Measurements from ENCODE around the gene C19orf25. TPM values are rescaled to one million over a fixed set of nuclear protein-coding genes. Genes with fewer than 3 reads are reported as not detected.

Gene C19orf25
- total RNA-seq, 6 experiments from 2014 or later = 12.2 to 32.7 (median 15.3) TPM

GRCh38 chr19:1507763-1508506 is 28.9 kb upstream of the C19orf25 start:
- no peaks in the 10 kb centered on the region for H3K27me3 ChIP-seq
- ATAC-seq = peak; percentile 83 to 91 (median 85)
- H3K4me3 ChIP-seq = peak overlapping the region; percentile 31 to 50 (median 45)
- peak overlapping the region in 2 of 3 donors; percentile 47 to 57 for H3K27ac ChIP-seq
- intact Hi-C loops (cut with DNase I) = loop anchor here in 1 of 2 donors (10.0 kb wide), 1 partner anchor 223 kb away; the partner anchor contains the start of gene EFNA2
- under 1% methylated on average over 24 of the region's 46 CpGs for WGBS (ENCODE audit: insufficient coverage, low coverage, low lambda C conversion rate, missing lambda C conversion rate)
- TF ChIP-seq, protein P1, sequence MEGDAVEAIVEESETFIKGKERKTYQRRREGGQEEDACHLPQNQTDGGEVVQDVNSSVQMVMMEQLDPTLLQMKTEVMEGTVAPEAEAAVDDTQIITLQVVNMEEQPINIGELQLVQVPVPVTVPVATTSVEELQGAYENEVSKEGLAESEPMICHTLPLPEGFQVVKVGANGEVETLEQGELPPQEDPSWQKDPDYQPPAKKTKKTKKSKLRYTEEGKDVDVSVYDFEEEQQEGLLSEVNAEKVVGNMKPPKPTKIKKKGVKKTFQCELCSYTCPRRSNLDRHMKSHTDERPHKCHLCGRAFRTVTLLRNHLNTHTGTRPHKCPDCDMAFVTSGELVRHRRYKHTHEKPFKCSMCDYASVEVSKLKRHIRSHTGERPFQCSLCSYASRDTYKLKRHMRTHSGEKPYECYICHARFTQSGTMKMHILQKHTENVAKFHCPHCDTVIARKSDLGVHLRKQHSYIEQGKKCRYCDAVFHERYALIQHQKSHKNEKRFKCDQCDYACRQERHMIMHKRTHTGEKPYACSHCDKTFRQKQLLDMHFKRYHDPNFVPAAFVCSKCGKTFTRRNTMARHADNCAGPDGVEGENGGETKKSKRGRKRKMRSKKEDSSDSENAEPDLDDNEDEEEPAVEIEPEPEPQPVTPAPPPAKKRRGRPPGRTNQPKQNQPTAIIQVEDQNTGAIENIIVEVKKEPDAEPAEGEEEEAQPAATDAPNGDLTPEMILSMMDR (IDR thresholded peaks at IDR 0.05) = no peak
- TF ChIP-seq POLR2A (IDR thresholded peaks at IDR 0.05) = no peak
- no peaks in the 10 kb centered on the region for H3K9me3 ChIP-seq
- no peaks in the 10 kb centered on the region for H3K36me3 ChIP-seq
- H3K4me1 ChIP-seq = peaks cover 0 to 4% (median 1%) of the 10 kb centered on the region in 4 donors
- peak; percentile 88 to 90 (median 88) for DNase-seq

- no peak for DNase-seq
- TF ChIP-seq, protein P1 (IDR thresholded peaks at IDR 0.05) = no peak
- TF ChIP-seq POLR2A (IDR thresholded peaks at IDR 0.05) = no peak
Measured at GRCh38 chr19:1507192-1507660, 28.2 kb upstream of the C19orf25 start.

DNA sequence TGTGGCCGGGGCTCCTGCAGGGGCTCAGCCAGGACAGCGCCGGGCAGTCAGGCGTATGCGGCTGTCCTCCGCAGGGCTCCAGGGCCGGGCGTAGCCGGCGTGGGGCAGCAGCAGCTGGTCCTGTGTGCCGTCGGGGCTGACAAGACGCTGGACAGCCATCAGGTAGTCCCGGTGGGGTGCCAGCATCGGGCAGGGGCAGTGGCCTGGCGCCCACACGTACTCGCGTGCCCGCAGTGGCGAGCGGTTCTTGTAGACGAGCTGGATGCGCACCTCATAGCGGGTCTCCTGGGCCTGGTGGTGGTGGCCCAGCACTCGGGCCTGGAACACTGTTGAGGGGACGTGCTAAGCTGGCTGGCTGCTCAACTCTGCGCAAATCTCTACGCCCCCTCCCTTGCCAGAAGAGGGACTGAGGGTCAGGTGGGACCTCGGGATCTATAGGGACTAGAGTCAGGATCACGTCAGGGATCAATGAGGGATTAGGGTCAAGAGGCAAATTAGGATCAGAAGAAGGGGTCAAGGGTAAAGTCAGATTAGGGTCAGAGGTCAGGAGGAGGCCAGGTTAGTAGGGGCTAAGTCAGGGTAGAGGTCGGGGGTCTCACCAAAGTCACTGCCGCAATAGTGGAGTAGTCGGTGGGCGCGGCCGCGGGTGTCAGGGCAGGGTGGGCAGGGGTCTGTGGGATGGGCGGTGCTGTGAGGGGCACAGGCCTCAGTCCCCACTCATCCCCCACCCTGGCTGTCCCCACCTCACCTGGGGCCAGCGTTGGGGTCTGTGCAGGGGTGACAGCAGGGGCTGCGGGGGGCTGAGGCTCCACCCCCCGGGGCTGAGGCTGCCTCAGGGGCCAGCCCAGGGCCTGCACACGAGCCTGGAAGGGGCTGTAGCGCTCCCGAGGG is 27.2 kb upstream of the C19orf25 start:
- no peak for ATAC-seq
- H3K4me3 ChIP-seq = no peak overlapping the region
- WGBS (ENCODE audit: insufficient coverage, low coverage, low lambda C conversion rate, missing lambda C conversion rate) = 75% methylated on average over 8 of the region's 45 CpGs
- no peak for DNase-seq
- no peaks in the 10 kb centered on the region for H3K36me3 ChIP-seq
- H3K4me1 ChIP-seq = peaks cover 0 to 11% (median 5%) of the 10 kb centered on the region in 4 donors
- H3K27ac ChIP-seq = no peak overlapping the region
- no peaks in the 10 kb centered on the region for H3K27me3 ChIP-seq
- H3K9me3 ChIP-seq = no peaks in the 10 kb centered on the region
- TF ChIP-seq POLR2A (IDR thresholded peaks at IDR 0.05) = no peak
- TF ChIP-seq, protein P1 (IDR thresholded peaks at IDR 0.05) = no peak
- intact Hi-C loops (cut with DNase I) = loop anchor here in 1 of 2 donors (10.0 kb wide), 1 partner anchor 221 kb away; the partner anchor contains the start of gene EFNA2

More at GRCh38 chr19:1507192-1507660, 28.2 kb upstream of the C19orf25 start:
- no peaks in the 10 kb centered on the region for H3K36me3 ChIP-seq
- H3K9me3 ChIP-seq = no peaks in the 10 kb centered on the region
- WGBS (ENCODE audit: insufficient coverage, low coverage, low lambda C conversion rate, missing lambda C conversion rate) = 62% methylated on average over 7 of the region's 23 CpGs
- intact Hi-C loops (cut with DNase I) = loop anchor here in 1 of 2 donors (10.0 kb wide), 1 partner anchor 222 kb away; the partner anchor contains the start of gene EFNA2
- H3K4me1 ChIP-seq = peaks cover 0 to 4% (median 1%) of the 10 kb centered on the region in 4 donors
- ATAC-seq = no peak
- peak overlapping the region in 2 of 3 donors; percentile 47 to 57 for H3K27ac ChIP-seq
- H3K27me3 ChIP-seq = no peaks in the 10 kb centered on the region
- peak overlapping the region in 2 of 3 donors; percentile 45 to 50 for H3K4me3 ChIP-seq

- intact Hi-C loops (cut with DNase I) = loop anchor here in 1 of 2 donors (10.0 kb wide), 1 partner anchor 220 kb away; the partner anchor contains the start of gene EFNA2
- TF ChIP-seq, protein P1 (IDR thresholded peaks at IDR 0.05) = no peak
- no peak for TF ChIP-seq POLR2A (IDR thresholded peaks at IDR 0.05)
- DNase-seq = no peak
- no peak overlapping the region for H3K4me3 ChIP-seq
- ATAC-seq = no peak
- H3K27me3 ChIP-seq = no peaks in the 10 kb centered on the region
- 84% methylated on average over 8 of the region's 8 CpGs for WGBS (ENCODE audit: insufficient coverage, low coverage, low lambda C conversion rate, missing lambda C conversion rate)
- no peaks in the 10 kb centered on the region for H3K9me3 ChIP-seq
- H3K4me1 ChIP-seq = peaks cover 0 to 12% (median 5%) of the 10 kb centered on the region in 4 donors
- no peaks in the 10 kb centered on the region for H3K36me3 ChIP-seq
- H3K27ac ChIP-seq = no peak overlapping the region
Measured at GRCh38 chr19:1505012-1505411, 26.0 kb upstream of the C19orf25 start.

Measured in right lobe of liver (tissue), 6 donors.